NCI-H748 (cell line): ENCODE data around the gene ACTN1.
A peak's percentile ranks its signal among the peaks of the same experiment; 100 is the strongest.

Experiments used
- DNase-seq: peaks from one replicate; lab custom pipeline; 2025; ENCODE audit not compliant: unreplicated experiment; lab: John Stamatoyannopoulos, UW

The ACTN1 gene

GRCh38 chr14:68951800-68952530 is 27.1 kb downstream of the ACTN1 start:
- DNase-seq, result no peak

- DNase-seq, result no peak
Measured at GRCh38 chr14:68951035-68951797, 27.9 kb downstream of the ACTN1 start.

- DNase-seq, result no peak
Measured at GRCh38 chr14:68950111-68950510, 29.0 kb downstream of the ACTN1 start.

- DNase-seq, result no peak
Measured at GRCh38 chr14:68949601-68949965, 29.5 kb downstream of the ACTN1 start.

- no peak for DNase-seq
Measured at GRCh38 chr14:68948686-68949600, 30.2 kb downstream of the ACTN1 start.

GRCh38 chr14:68947802-68948201 is 31.3 kb downstream of the ACTN1 start:
- no peak for DNase-seq

GRCh38 chr14:68946489-68946822 is 32.6 kb downstream of the ACTN1 start:
- no peak for DNase-seq

- DNase-seq, result peak; percentile 10
Measured at GRCh38 chr14:68945585-68946488, 33.3 kb downstream of the ACTN1 start.

- no peak for DNase-seq
Measured at GRCh38 chr14:68945190-68945584, 33.9 kb downstream of the ACTN1 start.

GRCh38 chr14:68944162-68944561 is 34.9 kb downstream of the ACTN1 start:
- no peak for DNase-seq

- DNase-seq, result no peak
Measured at GRCh38 chr14:68943107-68943506, 36.0 kb downstream of the ACTN1 start.

GRCh38 chr14:68942296-68943035 is 36.6 kb downstream of the ACTN1 start:
- no peak for DNase-seq

GRCh38 chr14:68941820-68942219 is 37.3 kb downstream of the ACTN1 start:
- DNase-seq, result no peak

- no peak for DNase-seq
Measured at GRCh38 chr14:68940614-68941185, 38.4 kb downstream of the ACTN1 start.

GRCh38 chr14:68939893-68940613 is 39.0 kb downstream of the ACTN1 start:
- DNase-seq, result no peak

GRCh38 chr14:68939181-68939892 is 39.8 kb downstream of the ACTN1 start:
- DNase-seq, result no peak

- DNase-seq, result no peak
Measured at GRCh38 chr14:68938271-68939150, 40.6 kb downstream of the ACTN1 start.
